ENCODE data around the gene FAM98C.

DNA sequence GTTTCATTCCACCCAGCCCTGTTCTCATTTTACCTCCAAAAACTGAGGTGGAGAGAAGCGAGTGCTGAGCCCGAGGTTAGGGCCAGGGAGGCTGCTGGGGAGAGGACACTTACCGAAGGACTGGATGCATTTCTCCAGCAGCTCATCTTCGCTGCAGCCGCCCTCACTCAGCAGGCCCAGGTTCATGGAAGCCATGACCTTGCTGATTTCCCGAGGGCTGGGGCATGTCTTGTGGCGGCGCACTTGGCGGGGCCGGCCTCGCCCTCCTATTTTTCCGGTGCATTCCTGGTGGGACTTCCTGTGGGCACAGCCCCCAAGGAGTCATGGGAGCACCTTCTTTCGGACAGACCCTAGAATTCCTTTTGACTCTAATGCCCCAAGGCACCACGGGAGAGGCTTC is 19.0 kb downstream of the FAM98C start:
- no peak for TF ChIP-seq POLR2A (IDR thresholded peaks at IDR 0.05)
- TF ChIP-seq, protein P1, sequence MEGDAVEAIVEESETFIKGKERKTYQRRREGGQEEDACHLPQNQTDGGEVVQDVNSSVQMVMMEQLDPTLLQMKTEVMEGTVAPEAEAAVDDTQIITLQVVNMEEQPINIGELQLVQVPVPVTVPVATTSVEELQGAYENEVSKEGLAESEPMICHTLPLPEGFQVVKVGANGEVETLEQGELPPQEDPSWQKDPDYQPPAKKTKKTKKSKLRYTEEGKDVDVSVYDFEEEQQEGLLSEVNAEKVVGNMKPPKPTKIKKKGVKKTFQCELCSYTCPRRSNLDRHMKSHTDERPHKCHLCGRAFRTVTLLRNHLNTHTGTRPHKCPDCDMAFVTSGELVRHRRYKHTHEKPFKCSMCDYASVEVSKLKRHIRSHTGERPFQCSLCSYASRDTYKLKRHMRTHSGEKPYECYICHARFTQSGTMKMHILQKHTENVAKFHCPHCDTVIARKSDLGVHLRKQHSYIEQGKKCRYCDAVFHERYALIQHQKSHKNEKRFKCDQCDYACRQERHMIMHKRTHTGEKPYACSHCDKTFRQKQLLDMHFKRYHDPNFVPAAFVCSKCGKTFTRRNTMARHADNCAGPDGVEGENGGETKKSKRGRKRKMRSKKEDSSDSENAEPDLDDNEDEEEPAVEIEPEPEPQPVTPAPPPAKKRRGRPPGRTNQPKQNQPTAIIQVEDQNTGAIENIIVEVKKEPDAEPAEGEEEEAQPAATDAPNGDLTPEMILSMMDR (IDR thresholded peaks at IDR 0.05), result no peak

Data from right lobe of liver (tissue), 4 donors.